Activated CD4-positive, alpha-beta T cell treated with anti-CD3 and anti-CD28 coated beads for 48 hours (primary cell): ENCODE data around the gene TMC8.

Experiments
- DNase-seq: peaks from one replicate; pipeline ENCODE4 v3.0.0-alpha.2; 2020

TMC8 gene

DNA sequence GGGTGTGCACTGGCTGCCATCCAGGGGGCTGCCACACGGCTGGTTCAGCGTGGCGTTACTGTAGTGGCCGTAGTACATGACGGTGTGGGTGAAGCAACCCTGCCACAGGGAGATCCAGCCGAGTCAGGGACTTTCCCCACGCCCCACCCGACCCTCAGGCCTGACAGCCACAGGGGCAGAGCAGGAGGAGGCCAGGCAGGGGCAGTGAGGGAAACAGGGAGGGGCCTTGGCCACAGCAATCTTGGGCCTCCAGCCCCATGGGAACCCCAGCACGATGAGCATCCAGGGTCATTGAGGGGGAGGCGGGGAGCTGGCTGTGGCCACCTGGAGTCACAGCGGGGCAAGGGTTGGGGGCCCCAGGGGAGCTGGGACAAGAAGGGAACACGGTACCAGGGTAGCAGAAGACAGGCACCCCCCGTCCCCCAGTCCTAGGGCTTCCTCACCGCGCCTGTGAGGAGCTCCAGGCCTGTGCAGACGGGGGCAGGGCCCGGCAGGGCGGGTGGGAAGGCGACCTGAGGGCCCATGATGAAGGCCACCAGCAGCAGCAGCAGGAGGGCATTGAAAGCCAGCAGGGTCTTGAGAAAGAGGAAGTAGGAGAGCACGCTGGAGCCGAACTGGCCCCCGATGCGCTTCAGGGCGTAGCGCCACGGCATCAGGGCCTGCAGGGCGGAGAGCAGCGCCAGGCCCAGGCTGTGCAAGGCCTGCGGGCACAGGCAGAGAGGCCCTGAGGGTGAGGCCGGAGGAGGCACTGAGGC lies 6.3 kb upstream of the TMC8 start:
- peak; percentile 30 for DNase-seq

DNA sequence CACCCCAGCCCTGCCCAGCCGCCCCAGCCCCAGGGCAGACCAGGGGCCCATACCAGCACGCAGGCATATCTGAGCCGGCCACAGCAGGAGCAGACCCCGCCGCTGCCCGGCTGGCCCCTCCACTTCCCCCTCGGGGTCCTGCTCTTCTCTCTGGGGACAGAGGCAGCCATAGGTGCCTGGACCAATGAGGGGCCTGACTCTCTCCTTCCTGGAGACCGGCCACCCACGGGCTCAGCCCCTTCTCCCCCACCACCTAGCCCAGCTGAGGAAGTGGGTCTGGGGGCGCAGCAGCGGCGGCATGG lies 5.8 kb upstream of the TMC8 start:
- no peak for DNase-seq

DNA sequence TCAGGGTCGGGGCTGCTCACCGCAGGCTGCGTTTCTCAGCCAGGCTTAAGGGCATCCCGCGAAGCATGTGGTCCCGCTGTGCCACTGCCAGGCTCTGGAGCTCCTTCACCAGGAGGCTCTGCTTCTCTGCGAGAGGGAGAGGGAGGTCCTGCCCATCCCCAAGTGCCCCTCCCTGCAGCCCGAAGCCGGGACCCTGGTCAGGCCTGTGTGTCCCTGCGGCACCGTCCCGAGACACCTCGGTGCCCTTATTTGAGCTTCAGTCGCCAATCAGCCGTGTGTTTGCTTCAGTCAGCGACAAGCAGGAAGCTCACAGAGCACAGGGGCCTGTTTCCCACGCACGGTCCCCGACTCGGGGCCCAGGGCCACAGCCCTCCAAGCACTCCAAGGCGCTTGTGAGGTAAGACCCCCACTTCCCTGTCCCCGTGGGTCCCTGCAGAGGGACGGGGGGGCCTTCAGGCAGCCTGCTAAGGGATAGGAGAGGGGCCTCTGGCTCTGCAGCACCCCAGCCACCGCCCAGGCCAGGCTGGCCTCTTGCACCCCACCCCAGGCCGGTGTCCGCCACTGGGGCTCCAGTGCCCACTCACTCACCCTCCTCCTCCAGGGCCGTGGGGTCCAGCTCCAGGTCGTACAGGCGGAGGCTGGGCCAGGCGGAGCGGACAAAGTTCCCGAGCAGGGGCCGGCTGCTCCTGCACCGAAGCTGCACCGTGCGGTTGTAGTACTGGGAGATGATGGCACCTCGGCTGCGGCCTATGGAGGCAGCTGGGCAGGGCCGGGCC lies 5.2 kb upstream of the TMC8 start:
- DNase-seq: peak; percentile 52

DNA sequence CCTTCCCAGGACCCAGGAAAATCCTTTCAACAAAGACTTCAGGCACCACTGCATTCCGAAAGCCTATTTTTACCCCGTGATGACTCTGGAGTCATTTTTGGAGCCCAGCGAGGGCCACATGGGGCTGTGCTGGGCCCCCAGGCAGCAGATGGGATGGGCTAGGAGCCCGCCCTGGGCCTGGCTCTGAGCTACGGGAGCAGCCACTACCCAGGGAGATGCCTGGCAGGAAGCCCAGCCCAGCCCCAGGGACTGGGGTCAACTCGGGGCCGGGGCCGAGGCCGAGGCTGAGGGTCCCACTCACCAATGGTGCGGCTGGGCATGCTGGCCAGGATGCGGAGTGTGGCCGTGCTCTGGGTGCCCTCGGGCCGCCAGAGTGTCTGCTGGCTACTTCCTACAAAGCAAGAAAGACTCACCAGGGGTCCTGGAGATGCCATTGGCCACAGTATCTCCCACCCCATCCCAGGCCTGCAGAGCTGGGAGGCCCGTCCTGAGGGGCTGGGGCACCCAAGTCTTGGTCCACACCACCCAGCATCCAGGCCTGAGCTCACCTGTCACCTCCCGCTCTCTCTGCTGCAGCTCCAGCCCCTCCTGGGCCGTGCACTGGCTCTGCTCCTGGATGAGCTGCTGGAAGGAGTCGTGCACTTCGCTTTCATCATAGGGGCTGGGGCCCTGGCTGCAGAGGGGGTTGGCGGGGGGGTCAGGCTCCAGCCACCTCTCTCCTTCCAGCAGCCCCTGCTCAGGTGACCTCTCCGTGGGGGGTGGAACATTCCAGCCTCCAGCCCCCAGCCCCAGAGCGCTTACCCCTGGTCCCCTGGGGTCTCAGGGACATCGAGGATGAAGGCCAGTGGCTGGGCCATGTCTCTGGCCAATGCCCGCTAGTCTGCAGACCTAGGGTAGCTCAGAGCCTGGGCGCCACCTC lies 4.3 kb upstream of the TMC8 start:
- DNase-seq: peak; percentile 22

DNA sequence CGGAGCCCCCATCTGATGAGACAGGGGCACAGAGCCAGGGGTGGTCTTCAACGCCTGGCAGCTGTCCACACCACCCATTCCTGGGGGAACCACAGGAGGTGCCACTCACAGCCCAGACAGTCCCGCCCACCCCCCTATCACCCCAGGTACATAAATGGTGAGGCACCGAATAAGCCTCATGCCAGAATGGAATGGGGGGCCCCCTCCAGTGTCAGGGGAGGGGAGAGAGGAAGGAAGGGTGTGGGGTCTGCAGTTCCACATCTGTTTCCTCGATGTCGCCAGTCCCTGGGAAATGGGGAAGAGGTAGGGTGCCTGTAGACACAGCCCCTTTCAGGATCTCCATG lies 3.7 kb upstream of the TMC8 start:
- no peak for DNase-seq

DNA sequence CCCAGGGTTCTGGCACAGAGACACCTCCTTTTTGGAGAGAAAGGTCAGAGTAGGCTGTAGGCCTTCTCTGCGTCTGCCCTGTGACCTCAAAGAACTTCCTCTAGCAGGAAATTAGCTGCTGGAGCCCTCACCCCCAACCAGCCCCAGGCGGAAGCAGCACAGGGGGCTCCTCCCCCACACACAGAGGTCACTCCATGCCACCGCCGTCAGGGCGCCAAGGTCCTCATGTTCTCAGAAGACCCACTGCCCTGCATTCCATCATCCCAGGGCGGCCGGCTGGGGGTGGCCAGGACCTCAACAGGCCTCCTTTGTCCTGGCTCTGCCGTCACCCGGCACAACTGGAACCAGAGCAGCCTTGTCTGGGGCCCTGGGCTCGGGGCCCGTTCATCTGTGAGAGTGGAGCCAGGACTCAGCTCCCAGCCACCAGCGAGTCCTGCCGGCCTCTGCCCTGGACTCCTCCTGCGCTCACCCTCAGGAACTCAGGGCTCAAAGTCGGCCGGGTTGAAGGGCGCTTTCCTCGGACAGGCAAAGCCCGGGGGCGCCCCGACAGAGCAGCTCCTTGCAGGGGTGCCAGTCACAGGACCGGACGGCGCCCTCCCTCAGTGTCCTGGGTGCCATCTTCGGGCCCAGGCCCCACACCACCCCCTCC lies 3.2 kb upstream of the TMC8 start:
- peak; percentile 73 for DNase-seq

DNA sequence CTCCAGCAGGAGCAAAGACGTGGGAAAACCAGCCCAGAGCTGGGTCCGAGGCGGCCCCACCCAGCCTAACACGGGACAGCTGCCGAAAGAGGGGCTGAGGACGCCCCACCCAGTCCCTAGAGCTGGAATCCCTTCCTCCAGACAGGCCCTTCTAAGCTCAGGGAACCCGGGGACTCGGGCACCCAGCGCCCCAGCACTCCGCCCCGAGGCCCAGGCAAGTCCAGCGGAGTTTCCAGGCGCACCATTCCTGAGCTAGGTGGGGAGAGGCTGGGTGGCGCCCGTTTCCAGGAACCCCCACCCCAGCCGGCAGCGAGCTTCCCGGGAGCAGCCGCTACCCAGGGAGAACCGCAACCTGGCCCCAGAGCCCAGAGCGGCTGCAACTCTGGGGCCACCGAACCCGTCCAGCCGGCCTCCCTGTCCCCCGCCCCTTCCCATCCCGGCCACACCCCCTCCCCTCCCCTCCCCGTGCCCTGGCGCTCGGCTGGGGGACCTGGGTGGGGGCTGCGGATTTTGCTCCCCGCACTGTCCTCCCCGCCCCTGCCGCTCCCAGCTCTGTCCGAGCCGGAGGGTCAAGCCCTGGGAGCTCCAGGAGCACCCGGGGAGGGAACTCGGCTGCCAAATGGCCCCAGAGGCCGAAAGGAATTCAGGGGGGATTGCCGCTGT lies 2.6 kb upstream of the TMC8 start:
- DNase-seq: peak; percentile 33

DNA sequence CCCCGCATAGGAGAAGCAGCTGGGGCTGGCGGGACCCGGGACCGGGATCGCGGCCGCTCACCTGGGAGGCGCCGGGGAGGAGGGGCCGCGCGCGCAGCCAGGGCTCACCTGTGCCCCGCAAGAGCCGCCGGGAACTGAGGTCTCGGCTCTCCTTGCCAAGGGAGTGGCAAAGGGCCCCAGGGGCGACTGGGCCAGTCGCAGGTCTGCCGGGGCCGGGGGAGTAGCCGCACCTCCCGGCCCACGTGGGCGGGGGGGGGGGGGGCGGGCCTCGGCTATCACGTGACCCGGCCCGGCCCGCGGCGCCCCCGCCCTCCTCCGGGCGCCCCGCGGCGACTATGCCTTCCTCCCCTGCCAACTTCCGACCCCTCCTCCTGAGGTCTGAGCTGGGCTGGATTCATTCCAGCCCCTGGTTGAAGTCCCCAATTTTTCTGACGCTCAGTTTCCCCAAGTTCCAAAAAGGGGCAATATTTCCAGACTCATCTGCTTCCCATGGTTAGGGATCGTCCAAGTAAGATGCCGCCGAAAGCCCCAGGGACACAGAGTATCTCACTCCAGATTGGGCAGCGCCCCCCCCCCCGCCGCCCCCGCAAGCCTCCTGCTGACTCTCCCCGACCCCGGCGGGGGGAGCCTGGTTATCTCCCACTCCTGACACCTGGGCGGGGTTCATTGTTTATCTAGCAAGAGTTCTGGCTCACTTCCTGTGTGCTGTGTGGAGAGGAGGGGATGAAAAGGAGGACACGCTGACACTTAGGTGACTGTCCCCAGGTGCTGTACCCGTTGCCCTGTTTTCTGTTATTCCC lies 1.8 kb upstream of the TMC8 start, which contains the start of gene TMC6:
TMC6 (minus strand) TSS at position 205 of the 800 bp plus-strand sequence. CDS start 1,923 bp downstream, outside the sequence.
- peak; percentile 71 for DNase-seq

DNA sequence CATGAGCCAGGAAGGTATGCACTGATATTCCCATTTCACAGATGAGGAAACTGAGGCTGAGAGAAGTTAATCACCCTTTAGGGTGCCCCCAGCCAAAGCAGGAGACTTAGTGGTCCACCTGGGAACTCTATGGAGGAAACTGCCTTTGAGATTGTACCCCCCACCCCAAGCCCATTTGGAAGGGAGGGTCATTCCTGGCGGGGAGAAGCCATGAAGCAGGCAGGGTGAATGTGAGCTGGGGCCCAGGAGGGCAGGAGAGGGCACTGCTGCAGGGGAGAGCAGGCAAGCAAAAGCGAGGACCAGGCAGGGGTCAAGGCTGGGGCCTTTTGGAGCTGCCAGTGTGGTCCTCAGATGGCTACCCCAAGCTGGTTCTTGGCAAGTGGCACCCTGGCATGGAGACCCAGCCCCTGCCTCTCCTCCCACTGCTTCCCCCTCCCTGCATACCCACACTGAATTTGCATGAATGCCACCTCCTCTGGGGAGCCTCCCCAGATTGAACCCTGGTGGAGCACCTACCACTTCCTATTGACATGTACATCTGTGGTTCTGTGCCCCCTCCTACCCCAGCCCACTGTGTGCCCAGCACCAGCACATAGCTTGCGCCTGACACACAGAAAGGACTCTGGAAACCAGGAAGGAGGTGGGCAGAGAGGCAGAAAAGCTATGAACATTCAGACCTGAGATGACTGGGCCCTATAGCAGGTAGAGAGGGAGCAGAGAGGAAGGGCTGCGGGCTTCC lies 1.1 kb upstream of the TMC8 start:
- peak; percentile 55 for DNase-seq

DNA sequence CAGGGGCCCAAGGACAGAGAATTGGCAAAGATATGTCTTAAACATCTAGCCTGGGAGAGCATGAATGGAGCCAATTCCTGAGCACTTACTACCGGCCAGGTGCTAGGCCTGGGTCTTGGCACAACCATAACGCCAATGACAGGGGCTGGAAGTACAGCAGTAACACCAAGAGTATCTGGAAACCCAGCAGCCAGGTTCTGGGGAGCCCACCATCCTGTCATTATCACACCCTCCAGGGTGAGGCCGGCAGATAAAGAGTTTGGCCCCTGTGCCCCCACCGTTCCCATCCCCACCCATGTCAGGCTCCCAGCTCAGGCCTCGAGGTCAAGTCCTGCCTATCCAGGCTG lies 508 bp upstream of the TMC8 start:
- peak; percentile 21 for DNase-seq

DNA sequence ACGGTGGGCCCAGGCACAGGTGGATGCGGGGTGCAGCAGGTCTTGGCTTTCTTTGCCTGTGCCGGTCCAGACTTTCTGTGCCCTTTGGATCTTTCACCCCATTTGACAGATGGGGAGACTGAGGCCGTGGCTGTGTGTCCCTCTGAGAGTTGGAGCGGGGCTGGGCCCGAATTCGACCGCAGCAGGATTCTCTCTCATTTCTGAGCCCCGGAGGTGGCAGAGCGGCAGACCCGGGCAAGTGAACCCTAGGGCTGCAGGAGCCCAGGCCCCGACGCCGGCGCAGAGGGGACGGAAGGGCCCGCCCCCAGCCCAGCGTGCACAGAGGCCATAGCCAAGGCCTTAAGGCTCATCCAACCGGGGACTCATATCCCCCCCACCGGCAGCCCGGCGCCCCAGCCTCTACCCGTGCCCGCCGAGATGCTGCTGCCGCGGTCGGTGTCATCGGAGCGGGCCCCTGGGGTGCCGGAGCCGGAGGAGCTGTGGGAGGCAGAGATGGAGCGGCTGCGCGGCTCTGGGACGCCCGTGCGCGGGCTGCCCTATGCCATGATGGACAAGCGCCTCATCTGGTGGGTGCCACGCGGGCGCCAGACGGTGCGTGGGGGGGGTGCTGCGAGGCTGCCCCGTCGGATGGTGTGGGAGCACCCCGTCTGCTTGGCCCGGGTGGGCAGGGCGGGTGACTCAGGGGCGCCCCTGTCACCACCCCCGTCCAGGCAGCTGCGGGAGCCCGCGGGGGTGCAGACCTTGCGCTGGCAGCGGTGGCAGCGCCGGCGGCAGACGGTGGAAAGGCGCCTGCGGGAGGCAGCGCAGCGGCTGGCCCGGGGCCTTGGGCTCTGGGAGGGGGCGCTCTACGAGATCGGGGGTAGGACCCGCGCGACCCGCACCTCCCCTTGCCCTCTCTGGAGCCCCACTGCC lies 857 bp downstream of the TMC8 start:
- peak; percentile 66 for DNase-seq

DNA sequence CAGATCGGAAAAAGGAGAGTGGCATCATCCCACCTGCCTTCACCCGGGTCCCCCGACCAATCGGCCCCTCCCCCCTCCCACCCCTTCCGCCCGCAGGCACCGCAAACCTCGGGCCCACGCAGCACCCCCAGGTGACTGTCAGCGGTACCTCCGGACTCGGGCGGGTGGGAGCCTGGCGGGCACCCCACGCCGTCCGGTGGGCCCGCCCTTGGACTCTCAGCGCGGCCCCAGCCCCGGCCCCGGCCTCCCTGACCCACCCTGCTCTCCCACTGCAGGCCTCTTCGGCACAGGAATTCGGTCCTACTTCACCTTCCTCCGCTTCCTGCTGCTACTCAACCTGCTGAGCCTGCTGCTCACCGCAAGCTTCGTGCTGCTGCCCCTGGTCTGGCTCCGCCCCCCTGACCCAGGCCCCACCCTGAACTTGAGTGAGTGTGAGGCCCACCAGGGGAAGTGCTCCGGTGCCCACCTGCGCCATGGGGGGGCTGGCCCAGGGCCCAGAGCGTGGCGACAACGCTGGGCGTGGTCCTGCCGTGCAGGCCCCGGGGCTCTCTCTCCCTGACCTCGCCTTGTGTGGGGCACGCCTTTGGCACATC lies 1.6 kb downstream of the TMC8 start:
- peak; percentile 74 for DNase-seq

DNA sequence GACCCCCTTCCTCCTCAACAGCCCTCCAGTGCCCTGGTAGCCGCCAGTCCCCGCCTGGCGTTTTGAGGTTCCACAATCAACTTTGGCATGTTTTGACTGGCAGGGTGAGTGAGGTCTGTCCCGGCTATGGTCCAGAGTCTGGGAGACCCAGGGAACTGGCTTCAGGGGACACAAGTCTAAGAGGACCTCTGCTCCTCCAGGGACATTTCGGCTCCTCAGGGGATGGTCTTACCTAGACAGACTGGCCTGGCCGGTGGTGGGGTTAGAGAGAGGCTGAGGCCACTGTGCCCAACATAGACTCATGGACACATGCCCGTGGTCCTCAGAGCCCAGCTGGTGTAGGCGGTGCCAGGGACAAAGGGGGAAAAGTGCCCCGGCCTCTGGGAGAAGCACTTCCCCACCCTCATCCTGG lies 2.2 kb downstream of the TMC8 start:
- DNase-seq: no peak

DNA sequence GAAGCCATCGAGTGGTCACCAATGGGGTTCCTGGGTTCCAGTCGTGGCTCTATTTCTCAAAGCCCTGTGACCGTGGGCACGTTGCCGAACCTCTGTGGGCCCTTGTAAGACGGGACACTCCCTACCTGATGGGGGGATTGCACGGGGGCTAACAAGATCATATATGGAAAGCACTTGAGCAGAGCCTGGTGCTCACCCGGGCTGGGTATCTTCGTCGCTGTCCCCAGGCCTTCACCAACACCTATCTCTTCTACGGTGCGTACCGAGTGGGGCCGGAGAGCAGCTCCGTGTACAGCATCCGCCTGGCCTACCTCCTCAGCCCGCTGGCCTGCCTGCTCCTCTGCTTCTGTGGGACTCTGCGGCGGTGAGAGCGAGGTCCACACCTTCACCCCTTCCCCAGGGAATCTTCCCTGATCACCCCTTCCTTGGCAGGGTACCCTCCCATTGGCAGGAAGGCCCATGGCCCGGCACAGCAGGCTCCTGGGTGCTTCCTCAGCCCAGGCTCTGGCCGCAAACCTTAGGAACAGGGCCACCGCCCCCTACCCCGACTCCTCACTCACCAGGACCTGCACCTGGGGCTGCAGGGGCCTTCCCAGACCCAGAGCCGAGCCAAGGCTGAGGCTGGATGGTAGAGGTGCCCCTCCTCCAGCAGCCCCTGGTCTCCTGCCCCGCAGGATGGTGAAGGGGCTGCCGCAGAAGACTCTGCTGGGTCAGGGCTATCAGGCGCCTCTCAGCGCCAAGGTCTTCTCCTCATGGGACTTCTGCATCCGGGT lies 2.8 kb downstream of the TMC8 start:
- DNase-seq: no peak

DNA sequence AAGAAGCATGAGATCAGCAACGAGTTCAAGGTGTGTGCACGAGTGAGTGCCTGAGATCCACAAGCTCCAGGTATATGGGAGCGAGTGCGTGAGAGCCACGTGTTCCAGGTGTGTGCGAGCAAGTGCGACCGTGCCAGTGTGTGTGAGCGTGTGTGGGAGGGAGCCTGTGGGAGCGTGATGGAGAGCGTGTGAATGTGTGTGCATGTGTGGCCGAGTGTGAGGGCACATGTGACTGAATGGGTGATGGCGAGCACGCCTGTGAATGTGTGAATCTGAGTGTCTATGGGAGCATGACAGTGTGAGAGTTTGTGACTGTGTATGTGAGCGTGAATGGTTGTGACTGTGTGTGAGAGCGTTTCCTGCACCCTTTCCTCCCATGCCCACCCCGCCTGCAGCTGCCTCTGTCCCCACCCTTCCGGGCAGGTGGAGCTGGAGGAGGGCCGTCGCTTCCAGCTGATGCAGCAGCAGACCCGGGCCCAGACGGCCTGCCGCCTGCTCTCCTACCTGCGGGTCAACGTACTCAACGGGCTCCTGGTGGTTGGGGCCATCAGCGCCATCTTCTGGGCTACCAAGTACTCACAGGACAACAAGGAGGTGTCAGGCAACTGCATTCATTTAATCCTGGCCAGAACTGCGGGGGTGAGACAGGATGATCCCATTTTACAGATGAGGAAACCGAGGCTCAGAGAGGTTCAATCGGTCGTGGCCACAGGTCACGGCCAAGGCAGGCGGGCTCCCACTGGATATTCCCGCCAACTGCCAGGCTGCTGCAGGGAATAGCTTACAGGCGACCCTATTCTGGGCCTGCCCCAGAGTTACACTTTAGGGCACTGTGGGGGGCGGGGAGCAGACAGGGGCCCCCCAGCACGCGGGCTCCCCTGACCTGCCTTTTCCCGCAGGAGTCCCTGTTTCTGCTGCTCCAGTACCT lies 3.7 kb downstream of the TMC8 start:
- DNase-seq: peak; percentile 83

DNA sequence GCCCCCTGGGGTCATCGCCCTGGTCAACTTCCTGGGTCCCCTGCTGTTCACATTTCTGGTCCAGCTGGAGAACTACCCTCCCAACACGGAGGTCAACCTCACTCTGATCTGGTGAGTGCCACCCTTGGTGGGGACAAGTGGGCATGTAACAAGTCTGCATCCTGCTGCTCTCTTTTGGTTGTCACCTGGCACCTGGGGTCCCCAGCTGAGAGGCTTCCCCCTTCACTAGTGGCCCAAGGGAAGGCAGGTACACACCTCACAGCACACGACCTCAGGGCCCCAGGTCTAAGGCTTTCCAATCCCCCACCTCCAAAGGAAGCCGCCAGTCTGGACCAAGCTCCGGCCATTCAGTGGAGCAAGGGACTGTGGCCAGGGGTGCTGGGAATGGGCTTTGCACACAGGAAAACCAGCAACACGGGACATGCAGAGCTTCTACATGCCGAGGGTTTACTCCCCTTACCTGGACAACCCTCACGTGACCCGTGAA lies 4.4 kb downstream of the TMC8 start:
- no peak for DNase-seq

DNA sequence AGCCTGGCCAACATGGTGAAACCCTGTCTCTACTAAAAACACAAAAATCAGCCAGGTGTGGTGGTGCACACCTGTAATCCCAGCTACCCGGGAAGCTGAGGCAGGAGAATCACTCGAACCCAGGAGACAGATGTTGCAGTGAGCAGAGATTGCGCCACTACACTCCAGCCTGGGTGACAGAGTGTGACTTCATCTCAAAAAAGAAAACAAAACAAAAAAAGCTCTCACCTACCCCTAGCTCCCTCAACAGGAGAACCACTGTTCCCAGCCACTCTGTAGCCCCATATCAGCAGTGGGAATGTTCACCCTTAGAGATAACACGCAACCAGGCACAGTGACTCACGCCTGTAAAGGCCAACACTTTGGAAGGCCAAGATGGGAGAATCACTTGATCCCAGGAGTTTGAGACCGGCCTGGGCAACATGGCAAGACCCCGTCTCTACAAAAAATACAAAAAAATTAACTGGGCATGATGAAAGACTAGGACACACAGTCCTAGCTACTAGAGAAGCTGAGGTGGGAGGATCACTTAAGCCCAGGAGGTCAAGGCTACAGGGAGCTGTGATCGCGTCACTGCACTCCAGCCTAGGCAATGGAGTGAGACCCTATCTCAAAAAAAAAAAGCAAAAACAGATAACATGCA lies 5.4 kb downstream of the TMC8 start:
- DNase-seq: no peak
